Spleen (tissue), 7 donors: Measurements from ENCODE around the gene FAR2.

Experiments used
- POLR2A ChIP-seq, 3 donors: fragments of 450-650 bp; IDR thresholded peaks; one replicate each; pipeline ENCODE4 v1.5.1; 2017; ENCODE audit warnings: antibody characterized with exemption in 3 of 3, mild to moderate bottlenecking in 1 of 3
- POLR2AphosphoS5 ChIP-seq, 3 donors: sonication (generic); formaldehyde crosslinking; IDR thresholded peaks; one replicate each; pipeline ENCODE4 v1.5.1; 2017; ENCODE audit warnings: antibody characterized with exemption in 3 of 3
- TF ChIP-seq, protein P1 (sequence below), 11 experiments: fragments of 200-600 bp in 7 of 11; fragments of 450-650 bp in 4 of 11; sonication (generic) in 4 of 11; IDR thresholded peaks in 8 of 11; conservative IDR thresholded peaks in 3 of 11; 1 replicate in 7 of 11; 2 replicates in 4 of 11; pipeline versions ENCODE4 v1.4.0 to v1.8.0; 2016 to 2021; ENCODE audit warnings: antibody characterized with exemption in 11 of 11, inconsistent platforms in 4 of 11, mild to moderate bottlenecking in 1 of 11
- donor health status: DM: no; HTN: no; CAD: no; lungs with moderate emphysema.
- donor health status: DM: no; HTN: no; CAD: no.
- donor health status: DM: no; HTN: no; CAD: no.

GRCh38 chr12:29191267-29191850 lies 42.3 kb downstream of the FAR2 start:
- no peak for TF ChIP-seq POLR2A (IDR thresholded peaks at IDR 0.05)
- TF ChIP-seq POLR2AphosphoS5 (IDR thresholded peaks at IDR 0.05): no peak
- TF ChIP-seq, protein P1, sequence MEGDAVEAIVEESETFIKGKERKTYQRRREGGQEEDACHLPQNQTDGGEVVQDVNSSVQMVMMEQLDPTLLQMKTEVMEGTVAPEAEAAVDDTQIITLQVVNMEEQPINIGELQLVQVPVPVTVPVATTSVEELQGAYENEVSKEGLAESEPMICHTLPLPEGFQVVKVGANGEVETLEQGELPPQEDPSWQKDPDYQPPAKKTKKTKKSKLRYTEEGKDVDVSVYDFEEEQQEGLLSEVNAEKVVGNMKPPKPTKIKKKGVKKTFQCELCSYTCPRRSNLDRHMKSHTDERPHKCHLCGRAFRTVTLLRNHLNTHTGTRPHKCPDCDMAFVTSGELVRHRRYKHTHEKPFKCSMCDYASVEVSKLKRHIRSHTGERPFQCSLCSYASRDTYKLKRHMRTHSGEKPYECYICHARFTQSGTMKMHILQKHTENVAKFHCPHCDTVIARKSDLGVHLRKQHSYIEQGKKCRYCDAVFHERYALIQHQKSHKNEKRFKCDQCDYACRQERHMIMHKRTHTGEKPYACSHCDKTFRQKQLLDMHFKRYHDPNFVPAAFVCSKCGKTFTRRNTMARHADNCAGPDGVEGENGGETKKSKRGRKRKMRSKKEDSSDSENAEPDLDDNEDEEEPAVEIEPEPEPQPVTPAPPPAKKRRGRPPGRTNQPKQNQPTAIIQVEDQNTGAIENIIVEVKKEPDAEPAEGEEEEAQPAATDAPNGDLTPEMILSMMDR (IDR thresholded peaks at IDR 0.05 in 8 of 11, conservative IDR thresholded peaks at IDR 0.05 in 3 of 11): no peak
